GM19193 (cell line): ENCODE results near the gene ZEB1.

Experiments used
- POLR2A ChIP-seq: IDR thresholded peaks from 4 replicates; pipeline ENCODE4 v1.6.1; 2011; ENCODE audit not compliant: insufficient read depth, insufficient read length; ENCODE audit errors: extremely low read depth

ZEB1 gene

GRCh38 chr10:31578181-31578852 lies 259.3 kb downstream of the ZEB1 start:
- no peak for TF ChIP-seq POLR2A

GRCh38 chr10:31578951-31579350 lies 259.9 kb downstream of the ZEB1 start:
- TF ChIP-seq POLR2A: no peak
